ENCODE measurements around the gene MFSD12.
A peak's percentile ranks its signal among the peaks of the same experiment; 100 is the strongest.

Gene MFSD12

DNA sequence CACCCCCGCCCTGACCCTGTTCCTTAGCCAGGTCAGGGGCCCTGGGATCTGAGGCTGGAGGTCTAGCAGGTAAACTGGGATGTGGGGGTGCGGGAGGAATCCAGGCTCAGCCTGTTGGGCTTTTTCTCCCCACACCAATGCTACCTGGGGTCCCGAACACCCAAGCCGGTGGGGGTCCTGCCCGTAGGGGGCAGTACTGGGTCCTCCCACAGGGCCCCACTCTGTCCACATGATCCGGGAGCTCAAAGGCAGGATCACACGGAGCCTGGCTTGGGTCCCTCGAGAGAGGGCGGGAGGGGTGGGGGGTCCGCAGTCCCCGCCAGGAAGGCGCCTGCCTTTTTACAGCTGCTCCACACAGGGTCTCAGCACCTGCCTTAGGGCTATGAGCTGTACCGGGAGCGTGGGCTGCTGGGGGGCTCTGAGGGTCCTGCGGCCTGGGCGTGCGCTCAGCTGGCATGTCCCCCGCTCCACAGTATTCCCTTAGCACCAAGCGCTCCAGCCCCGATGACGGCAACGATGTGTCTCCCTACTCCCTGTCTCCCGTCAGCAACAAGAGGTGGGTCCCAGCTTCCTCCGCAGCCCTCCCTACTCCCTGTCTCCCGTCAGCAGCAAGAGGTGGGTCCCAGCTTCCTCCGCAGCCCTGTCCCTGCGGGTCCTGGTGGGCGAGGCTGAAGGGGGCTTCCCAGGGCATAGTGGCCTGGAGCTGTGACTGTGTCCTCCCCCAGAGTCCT is 30.7 kb downstream of the MFSD12 start:
- H4K20me1 ChIP-seq (ENCODE audit: low read depth, low read length): no peaks in the 10 kb centered on the region

DNA sequence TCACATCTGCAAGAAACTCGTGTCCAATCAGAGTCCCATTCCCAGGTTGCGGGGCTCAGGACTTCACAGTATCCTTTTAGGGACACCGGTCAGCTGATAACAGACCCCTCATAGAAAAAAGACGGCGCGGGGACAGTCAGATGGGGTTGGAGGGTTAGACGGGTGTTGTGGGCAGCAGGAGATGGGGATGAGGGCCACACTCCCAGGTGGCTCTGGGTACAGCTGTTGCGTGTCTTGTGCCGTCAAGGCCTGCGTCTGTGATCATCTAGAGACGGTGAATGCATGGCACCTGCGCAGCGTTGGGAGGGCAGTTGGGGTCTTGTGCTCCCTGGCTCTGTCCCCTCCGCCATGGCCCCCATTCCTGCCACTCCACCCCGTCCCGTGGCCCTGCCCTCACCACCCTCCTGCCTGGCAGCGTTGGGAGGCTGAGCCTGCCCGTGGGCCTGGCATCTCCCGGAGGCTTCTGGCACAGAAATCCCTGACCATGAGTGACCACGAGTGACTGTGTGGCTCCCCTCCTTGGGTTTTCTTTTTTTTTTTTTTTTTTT is 32.4 kb downstream of the MFSD12 start:
- H3K4me3 ChIP-seq (ENCODE audit: insufficient read depth, low read length, poor library complexity, severe bottlenecking): no peak overlapping the region
- no peaks in the 10 kb centered on the region for H3K36me3 ChIP-seq (ENCODE audit: low read length)
- H3K27ac ChIP-seq (ENCODE audit: low read depth, low read length): no peak overlapping the region
- no peaks in the 10 kb centered on the region for H3K9me3 ChIP-seq (ENCODE audit: insufficient read depth, low read length)
- no peak for TF ChIP-seq CTCF (IDR thresholded peaks at IDR 0.05; ENCODE audit: insufficient read depth, low read length, poor library complexity, severe bottlenecking)
- TF ChIP-seq EZH2phosphoT487 (conservative IDR thresholded peaks at IDR 0.05; ENCODE audit: low read length): no peak
- no peak overlapping the region for H2AFZ ChIP-seq (ENCODE audit: low read depth, low read length, severe bottlenecking)
- peaks cover 19% of the 10 kb centered on the region; the same call in 1 of the 2 replicates for H3K79me2 ChIP-seq (ENCODE audit: insufficient read depth, low read length)
- no peaks in the 10 kb centered on the region for H3K27me3 ChIP-seq (ENCODE audit: low read length)
- no peaks in the 10 kb centered on the region for H3K9me2 ChIP-seq (replicated peaks; ENCODE audit: insufficient read depth, low read length)
- H3K4me2 ChIP-seq (ENCODE audit: low read depth, low read length, poor library complexity, severe bottlenecking): no peak overlapping the region
- no peaks in the 10 kb centered on the region for H3F3A ChIP-seq (ENCODE audit: insufficient read depth)
- H4K20me1 ChIP-seq (ENCODE audit: low read depth, low read length): no peaks in the 10 kb centered on the region
- no peak overlapping the region for H3K9ac ChIP-seq (ENCODE audit: low read length)

More for the DNA sequence above, 30.7 kb downstream of the MFSD12 start:
- H3F3A ChIP-seq (ENCODE audit: insufficient read depth): no peaks in the 10 kb centered on the region
- 0 out of 2 replicates have a peak, but pooled peaks cover 6% of the 10 kb centered on the region for H3K79me2 ChIP-seq (ENCODE audit: insufficient read depth, low read length)
- H3K27ac ChIP-seq (ENCODE audit: low read depth, low read length): no peak overlapping the region
- no peak overlapping the region for H2AFZ ChIP-seq (ENCODE audit: low read depth, low read length, severe bottlenecking)
- H3K4me3 ChIP-seq (ENCODE audit: insufficient read depth, low read length, poor library complexity, severe bottlenecking): no peak overlapping the region
- no peaks in the 10 kb centered on the region for H3K9me2 ChIP-seq (replicated peaks; ENCODE audit: insufficient read depth, low read length)
- H3K4me2 ChIP-seq (ENCODE audit: low read depth, low read length, poor library complexity, severe bottlenecking): no peak overlapping the region
- H3K9me3 ChIP-seq (ENCODE audit: insufficient read depth, low read length): no peaks in the 10 kb centered on the region
- H3K36me3 ChIP-seq (ENCODE audit: low read length): no peaks in the 10 kb centered on the region
- no peak overlapping the region for H3K9ac ChIP-seq (ENCODE audit: low read length)
- no peaks in the 10 kb centered on the region for H3K27me3 ChIP-seq (ENCODE audit: low read length)
- TF ChIP-seq EZH2phosphoT487 (conservative IDR thresholded peaks at IDR 0.05; ENCODE audit: low read length) (no peak), CTCF (IDR thresholded peaks at IDR 0.05; ENCODE audit: insufficient read depth, low read length, poor library complexity, severe bottlenecking) (peak; percentile 29)

GRCh38 chr19:3524078-3524842 is 33.1 kb downstream of the MFSD12 start:
- Histone ChIP-seq H3F3A (ENCODE audit: insufficient read depth) (no peaks in the 10 kb centered on the region), H4K20me1 (ENCODE audit: low read depth, low read length) (no peaks in the 10 kb centered on the region), H3K36me3 (ENCODE audit: low read length) (no peaks in the 10 kb centered on the region), H3K27ac (ENCODE audit: low read depth, low read length) (no peak overlapping the region), H3K27me3 (ENCODE audit: low read length) (no peaks in the 10 kb centered on the region), H3K79me2 (ENCODE audit: insufficient read depth, low read length) (peaks cover 26% of the 10 kb centered on the region; the same call in 1 of the 2 replicates), H3K9me2 (replicated peaks; ENCODE audit: insufficient read depth, low read length) (no peaks in the 10 kb centered on the region), H3K9me3 (ENCODE audit: insufficient read depth, low read length) (no peaks in the 10 kb centered on the region), H3K9ac (ENCODE audit: low read length) (no peak overlapping the region), H2AFZ (ENCODE audit: low read depth, low read length, severe bottlenecking) (no peak overlapping the region), H3K4me3 (ENCODE audit: insufficient read depth, low read length, poor library complexity, severe bottlenecking) (no peak overlapping the region), H3K4me2 (ENCODE audit: low read depth, low read length, poor library complexity, severe bottlenecking) (no peak overlapping the region)
- no peak for TF ChIP-seq EZH2phosphoT487 (conservative IDR thresholded peaks at IDR 0.05; ENCODE audit: low read length)
- no peak for TF ChIP-seq CTCF (IDR thresholded peaks at IDR 0.05; ENCODE audit: insufficient read depth, low read length, poor library complexity, severe bottlenecking)
